Kasumi-1 (cell line): Measurements from ENCODE around the gene TAF5.
A peak's percentile ranks its signal among the peaks of the same experiment; 100 is the strongest.
"Not testable (repeated sequence)": the region's sequence is repeated elsewhere in the genome, so short reads cannot be mapped to it uniquely, and the experiment has no call there.

Experiments
- DNase-seq, 2 experiments: peaks; one replicate each; lab custom pipeline; 2025; lab: John Stamatoyannopoulos, UW

Gene TAF5

GRCh38 chr10:103413564-103413963 is 45.8 kb downstream of the TAF5 start:
- no peak for DNase-seq

- no peak for DNase-seq
Measured at GRCh38 chr10:103415581-103415980, 47.8 kb downstream of the TAF5 start.

DNA sequence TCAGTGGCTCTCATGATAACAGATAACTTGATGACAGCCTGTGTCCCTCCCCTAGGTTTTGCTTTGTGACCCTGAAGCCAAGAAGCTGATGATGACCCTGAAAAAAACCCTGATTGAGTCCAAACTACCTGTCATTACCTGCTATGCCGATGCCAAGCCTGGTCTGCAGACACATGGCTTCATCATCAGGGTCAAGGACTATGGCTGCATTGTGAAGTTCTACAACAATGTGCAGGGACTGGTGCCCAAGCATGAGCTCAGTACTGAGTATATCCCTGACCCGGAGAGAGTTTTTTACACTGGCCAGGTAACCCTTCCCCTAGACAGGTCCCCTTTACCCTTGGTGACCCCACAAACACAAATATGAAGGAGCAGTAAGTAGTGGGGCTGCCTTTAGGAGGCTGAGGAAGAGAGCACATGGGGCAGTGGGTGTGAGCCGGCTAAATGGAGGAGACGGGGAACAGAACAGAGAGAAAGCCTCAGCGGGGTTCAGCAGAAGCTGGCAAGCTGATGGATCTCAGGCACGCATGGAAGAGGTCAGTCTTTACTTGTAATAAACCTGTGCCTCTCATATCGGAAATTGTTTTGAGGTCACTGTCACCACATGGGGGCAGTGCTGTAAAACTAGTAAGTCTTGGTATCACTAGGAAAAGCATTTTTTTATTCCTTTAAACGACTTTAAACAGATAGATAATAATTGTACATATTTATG is 48.8 kb downstream of the TAF5 start:
- peak; percentile 87 to 88 for DNase-seq

DNA sequence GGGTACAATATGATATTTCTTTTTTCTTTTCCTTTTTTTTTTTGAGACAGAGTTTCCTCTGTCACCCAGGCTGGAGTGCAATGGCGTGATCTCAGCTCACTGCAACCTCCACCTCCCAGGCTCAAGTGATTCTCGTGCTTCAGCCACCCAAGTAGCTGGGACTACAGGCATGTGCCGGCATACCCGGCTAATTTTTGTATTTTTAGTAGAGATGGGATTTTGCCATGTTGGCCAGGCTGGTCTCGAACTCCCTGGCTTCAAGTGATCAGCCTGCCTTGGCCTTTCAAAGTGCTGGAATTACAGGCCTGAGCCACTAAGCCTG is 49.3 kb downstream of the TAF5 start:
- not testable (repeated sequence) for DNase-seq

DNA sequence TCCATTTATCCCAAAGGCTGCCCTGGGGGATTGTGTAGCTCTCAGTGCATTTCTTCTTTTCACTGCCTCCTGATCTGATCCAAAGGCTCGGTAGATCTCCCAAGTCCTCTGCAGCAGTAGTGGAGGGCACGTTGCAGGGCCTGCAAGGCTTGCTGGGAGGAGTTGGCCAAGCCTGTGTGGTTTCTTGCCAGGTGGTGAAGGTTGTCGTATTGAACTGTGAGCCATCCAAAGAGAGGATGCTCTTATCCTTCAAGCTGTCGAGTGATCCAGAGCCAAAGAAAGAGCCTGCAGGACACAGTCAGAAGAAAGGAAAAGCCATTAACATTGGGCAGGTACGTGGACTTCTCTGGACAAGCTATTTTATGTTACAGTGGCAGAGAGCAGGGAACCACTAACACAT is 49.8 kb downstream of the TAF5 start:
- DNase-seq = no peak

DNA sequence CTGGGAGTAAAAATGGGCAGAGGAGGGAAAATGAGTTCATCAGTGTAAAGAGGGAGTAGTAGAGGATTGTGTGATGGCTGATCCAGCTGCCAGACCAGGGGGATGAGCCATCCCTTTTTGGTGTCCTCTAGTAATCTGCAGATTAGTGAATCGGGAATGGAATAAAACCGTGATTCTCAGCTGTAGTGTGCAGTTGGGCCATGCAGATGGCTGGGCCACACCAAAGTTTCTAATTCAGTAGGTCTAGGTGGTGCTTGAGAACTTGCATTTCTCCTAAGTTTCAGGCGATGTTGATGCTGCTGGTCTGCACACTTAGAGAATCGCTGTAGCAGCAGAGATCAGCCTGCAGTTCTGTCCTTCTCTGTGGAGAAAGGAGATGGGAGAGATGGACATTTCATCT is 51.3 kb downstream of the TAF5 start:
- DNase-seq = no peak

DNA sequence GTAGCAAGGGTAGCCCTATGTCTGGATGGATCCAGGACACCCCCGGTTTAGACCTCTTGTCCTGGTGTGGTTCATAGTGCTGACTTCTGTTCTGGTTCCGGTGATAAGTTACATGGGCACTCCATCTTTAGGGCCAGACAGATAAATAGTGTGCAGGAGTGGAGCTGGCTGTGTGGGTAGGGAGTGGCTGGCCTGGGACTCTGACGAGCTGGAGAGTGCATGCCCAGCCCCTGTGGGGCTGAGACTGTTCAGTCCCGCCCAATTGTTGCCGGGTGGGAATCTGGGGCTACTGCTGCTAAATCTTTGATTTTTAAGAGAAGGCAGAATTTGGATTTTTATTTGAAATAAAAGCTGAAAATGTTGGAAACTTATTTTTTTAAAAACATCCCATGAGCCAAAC is 56.0 kb downstream of the TAF5 start:
- no peak for DNase-seq

- no peak for DNase-seq
Measured at GRCh38 chr10:103427866-103428265, 60.1 kb downstream of the TAF5 start.

DNA sequence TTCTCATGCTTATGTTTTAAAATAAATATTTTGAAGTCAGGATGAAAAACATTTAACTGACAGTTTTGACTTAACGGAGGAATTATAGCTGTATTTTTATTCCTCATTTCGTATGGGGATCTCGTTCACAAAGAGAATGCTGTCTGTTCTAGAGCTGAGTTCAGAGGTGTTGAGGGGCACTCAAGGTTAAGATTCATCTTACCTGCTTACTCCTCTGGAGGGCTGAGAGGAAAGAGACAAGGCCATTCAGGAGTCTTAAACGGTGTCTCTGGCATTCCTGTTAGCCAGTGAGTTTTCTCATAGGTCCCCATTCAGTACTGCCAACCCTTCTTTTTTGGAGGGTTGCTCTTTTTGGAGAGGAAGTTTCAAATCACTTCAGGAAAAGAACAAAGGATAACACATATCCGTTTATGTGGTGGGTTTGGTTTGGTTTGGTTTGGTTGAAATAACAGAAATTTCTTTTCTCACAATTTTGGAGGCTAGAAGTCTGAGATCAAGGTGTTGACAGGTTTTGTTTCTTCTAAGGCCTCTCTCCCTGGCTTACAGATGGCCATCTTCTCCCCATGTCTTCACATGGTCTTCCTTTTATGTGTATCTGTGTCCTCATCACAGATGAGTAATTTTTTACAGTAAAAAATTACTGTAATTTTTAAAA is 61.3 kb downstream of the TAF5 start:
- no peak for DNase-seq

- no peak for DNase-seq
Measured at GRCh38 chr10:103429647-103430046, 61.9 kb downstream of the TAF5 start.

GRCh38 chr10:103431902-103432301 is 64.1 kb downstream of the TAF5 start:
- no peak for DNase-seq

- DNase-seq = peak; percentile 81
Measured at GRCh38 chr10:103433858-103434257, 66.1 kb downstream of the TAF5 start.
